Right lobe of liver (tissue), 6 donors: Measurements from ENCODE around the gene FOXD4L6. TPM values are rescaled to one million over a fixed set of nuclear protein-coding genes. Genes with fewer than 3 reads are reported as not detected.
"Not testable (repeated sequence)": the region's sequence is repeated elsewhere in the genome, so short reads cannot be mapped to it uniquely, and the experiment has no call there.

Experiments used
- ATAC-seq, 4 donors: fragments of 200-7000 bp; cut with Tn5 transposase; one replicate each; pipeline ENCODE4 v1.9.1; 2020; ENCODE audit warnings: mild to moderate bottlenecking in 4 of 4, moderate library complexity in 4 of 4
- DNase-seq, 3 donors: peaks; one replicate each; pipeline ENCODE4 v3.0.0-alpha.2; 2020
- H3K27ac ChIP-seq, 3 donors: fragments of 200-600 bp; one replicate each; pipeline ENCODE4 v1.8.0; 2022
- H3K27me3 ChIP-seq, 2 donors: fragments of 200-600 bp; one replicate each; pipeline ENCODE4 v1.8.0; 2022
- H3K36me3 ChIP-seq, 4 donors: fragments of 200-600 bp; sonication (generic) in 1 of 4; one replicate each; pipeline versions ENCODE4 v1.5.1 to v1.8.0; 2017 to 2022; ENCODE audit warnings: control low read depth in 1 of 4
- H3K4me1 ChIP-seq, 4 donors: fragments of 200-600 bp; sonication (generic) in 1 of 4; one replicate each; pipeline versions ENCODE4 v1.5.1 to v1.8.0; 2017 to 2022; ENCODE audit warnings: control low read depth in 1 of 4
- H3K4me3 ChIP-seq, 3 donors: fragments of 200-600 bp; one replicate each; pipeline ENCODE4 v1.8.0; 2022
- H3K9me3 ChIP-seq, 4 donors: fragments of 200-600 bp; sonication (generic) in 1 of 4; one replicate each; pipeline versions ENCODE4 v1.5.1 to v1.8.0; 2017 to 2022; ENCODE audit warnings: control low read depth in 1 of 4
- WGBS: methylation state at CpG from one replicate; pipeline ENCODE4 v1.1.6; 2018; ENCODE audit warnings: low coverage, low lambda C conversion rate; ENCODE audit not compliant: insufficient coverage; ENCODE audit errors: missing lambda C conversion rate; 5-methylcytosine and 5-hydroxymethylcytosine counted together
- intact Hi-C, 2 donors: fragments of 100-400 bp; cut with DNase I; formaldehyde crosslinking; loops; one replicate each; pipeline versions ENCODE4 v1.11.2 to v1.14.1; 2022
- total RNA-seq, 6 experiments: library from RNA; depleted of rRNA in 2 of 6; stranded (reverse); fragments of >200 nt in 2 of 6; fragmentation: NEBNext Ultra II Directional in 3 of 6; extraction: Animal tissue kit (Norgen Biotek cat#: 25700) in 3 of 6; gene quantifications; one replicate each; pipeline versions ENCODE4 v1.1.0 to v1.2.4, GENCODE V29; 2016 to 2023
- donor health status: DM: no; HTN: yes; CAD: no.
- donor health status: DM: no; HTN: no; CAD: no.
- donor health status: DM: no; HTN: no; CAD: no.
- donor health status: DM: no; HTN: yes; CAD: no.
- donor health status: DM: no; HTN: yes; CAD: no.

The FOXD4L6 gene
- total RNA-seq, 6 experiments from 2014 or later, result not detected

DNA sequence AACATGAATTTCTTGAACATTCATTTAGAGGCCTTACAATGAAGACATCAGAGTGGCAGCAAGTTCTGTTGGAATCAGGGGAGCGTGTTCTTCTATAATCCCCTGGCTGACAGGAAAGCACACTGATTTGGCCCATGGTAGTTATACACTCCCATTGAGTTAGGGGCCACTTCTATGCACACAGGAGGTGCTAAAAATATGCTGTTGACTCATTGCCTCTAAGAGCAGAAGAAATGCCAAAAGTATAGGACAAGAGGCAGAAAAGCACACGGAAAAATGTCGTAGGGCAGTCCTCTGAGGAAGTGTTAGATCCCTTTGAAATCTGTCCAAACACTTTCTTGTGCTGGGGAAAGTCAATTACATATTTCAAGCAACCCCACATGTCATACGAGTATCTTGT, 49.0 kb downstream of the FOXD4L6 start:
- DNase-seq, ATAC-seq, H3K4me1 ChIP-seq, H3K4me3 ChIP-seq, H3K36me3 ChIP-seq, H3K27ac ChIP-seq, intact Hi-C loops, H3K27me3 ChIP-seq, H3K9me3 ChIP-seq: not testable (repeated sequence)
- 55% methylated on average over 4 of the region's 4 CpGs for WGBS

DNA sequence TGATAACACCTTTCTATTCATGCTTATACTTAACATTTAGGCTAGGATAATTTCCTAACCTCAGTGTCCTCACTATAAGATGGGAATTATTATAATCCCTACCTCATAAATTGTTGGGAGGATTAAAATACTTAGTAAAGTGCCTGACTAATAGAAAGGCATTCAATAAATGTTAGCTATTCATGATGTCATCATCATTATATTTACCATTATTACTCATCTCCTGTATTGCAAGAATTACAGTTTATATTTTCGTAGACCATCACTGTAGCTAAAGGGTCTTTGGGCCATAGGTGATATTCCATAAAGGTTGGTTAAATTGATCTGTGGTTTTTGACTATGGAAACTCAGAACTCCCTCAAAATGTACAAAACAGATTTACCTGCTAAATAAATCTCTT, 50.9 kb downstream of the FOXD4L6 start:
- intact Hi-C loops, H3K4me1 ChIP-seq, H3K27ac ChIP-seq, H3K4me3 ChIP-seq, H3K27me3 ChIP-seq, ATAC-seq, H3K36me3 ChIP-seq, H3K9me3 ChIP-seq, DNase-seq: not testable (repeated sequence)
- 38% methylated on average over 1 of the region's 1 CpG for WGBS

Other genes starting within 250 kb of the FOXD4L6 start
- gene ZNG1F, start 60.6 kb upstream of the FOXD4L6 start, total RNA-seq, result 10 to 100 TPM in 2 of 6 experiments, 1 to 10 TPM in 4; 2.3 to 16.7 (median 4.8) TPM